Measurements from ENCODE around the gene GPX6.
"Not testable (repeated sequence)": the region's sequence is repeated elsewhere in the genome, so short reads cannot be mapped to it uniquely, and the experiment has no call there.

Gene GPX6

DNA sequence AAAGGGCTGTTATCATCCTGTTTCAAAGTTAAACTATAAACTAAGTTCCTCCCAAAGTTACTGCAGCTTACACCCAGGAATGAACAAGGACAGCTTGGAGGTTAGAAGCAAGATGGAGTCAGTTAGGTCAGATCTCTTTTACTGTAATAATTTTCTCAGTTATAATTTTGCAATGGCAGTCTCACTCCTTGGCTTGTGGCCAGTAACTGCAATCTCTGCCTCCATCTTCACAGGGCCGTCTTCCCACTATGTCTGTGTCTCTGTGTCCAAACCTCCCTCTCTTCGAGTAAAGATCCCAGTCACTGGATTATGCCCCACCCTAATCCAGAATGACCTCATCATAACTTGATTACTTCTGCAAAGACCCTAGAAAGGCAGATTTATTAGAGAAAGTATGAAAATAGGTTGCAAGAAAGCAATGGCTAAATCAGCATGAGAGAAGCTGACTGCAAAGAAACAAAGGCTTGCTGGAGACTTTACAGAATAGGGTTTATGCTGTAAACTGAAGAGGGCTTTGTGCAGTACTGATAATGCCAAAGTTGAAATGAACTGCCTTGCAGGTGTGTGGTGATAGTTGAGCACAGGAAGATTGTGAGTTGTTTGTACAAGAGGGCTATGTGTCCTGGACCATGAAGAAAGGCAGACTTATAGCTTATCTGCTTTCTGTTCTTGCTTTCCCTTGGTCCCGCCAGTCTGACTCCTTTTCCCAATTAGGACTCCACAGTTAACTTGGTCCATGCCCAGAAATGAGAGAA, 28.4 kb downstream of the GPX6 start:
- Histone ChIP-seq H3K4me1 (ENCODE audit: insufficient read depth, low read length) (no peaks in the 10 kb centered on the region), H3K4me3 (ENCODE audit: low read length) (no peak overlapping the region), H3K27me3 (ENCODE audit: insufficient read depth, low read length) (peaks cover 7% of the 10 kb centered on the region), H3K9me3 (ENCODE audit: low read length) (no peaks in the 10 kb centered on the region), H3K36me3 (ENCODE audit: insufficient read depth, low read length) (no peaks in the 10 kb centered on the region), H2AFZ (ENCODE audit: low read depth, low read length) (no peak overlapping the region)

DNA sequence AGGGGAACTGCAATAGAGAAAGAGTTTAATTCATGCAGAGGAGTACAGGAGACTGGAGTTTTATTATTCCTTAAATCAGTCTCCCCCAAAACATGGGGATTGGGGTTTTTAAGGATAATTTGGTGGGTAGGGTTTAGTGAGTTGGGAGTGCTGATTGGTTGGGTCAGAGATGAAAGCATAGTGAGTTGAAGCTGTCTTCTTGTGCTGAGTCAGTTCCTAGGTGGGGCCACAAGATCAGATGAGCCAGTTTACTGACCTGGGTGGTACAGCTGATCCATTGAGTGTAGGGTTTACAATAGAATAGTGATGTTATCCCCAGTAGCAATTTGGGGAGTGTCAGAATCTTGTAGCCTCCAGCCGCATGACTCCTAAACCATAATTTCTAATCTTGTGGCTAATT, 29.1 kb downstream of the GPX6 start:
- no peaks in the 10 kb centered on the region for H3K4me1 ChIP-seq (ENCODE audit: insufficient read depth, low read length)
- no peak overlapping the region for H3K4me3 ChIP-seq (ENCODE audit: low read length)
- H3K36me3 ChIP-seq (ENCODE audit: insufficient read depth, low read length), result no peaks in the 10 kb centered on the region
- H2AFZ ChIP-seq (ENCODE audit: low read depth, low read length), result no peak overlapping the region
- peaks cover 9% of the 10 kb centered on the region for H3K27me3 ChIP-seq (ENCODE audit: insufficient read depth, low read length)
- H3K9me3 ChIP-seq (ENCODE audit: low read length), result no peaks in the 10 kb centered on the region

DNA sequence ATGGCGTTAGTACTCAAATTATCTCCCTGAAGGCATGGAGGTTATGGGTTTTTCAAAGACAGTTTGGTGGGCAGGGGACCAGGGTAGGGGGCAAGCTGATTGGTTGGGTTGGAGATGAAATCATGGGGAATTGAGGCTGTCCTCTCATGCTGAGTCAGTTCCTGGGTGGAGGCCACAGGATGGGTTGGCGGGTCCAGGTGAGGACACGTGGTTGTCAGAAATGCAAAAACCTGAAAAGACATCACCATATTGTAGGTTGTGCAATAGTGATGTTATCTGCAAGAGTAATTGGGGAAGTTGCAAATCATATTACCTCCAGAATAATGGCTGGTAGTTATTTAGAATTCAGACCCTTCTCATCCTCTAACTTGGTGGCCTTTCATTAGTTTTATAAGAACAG, 30.1 kb downstream of the GPX6 start:
- Histone ChIP-seq H2AFZ (ENCODE audit: low read depth, low read length) (no peak overlapping the region), H3K27me3 (ENCODE audit: insufficient read depth, low read length) (peaks cover 13% of the 10 kb centered on the region), H3K4me3 (ENCODE audit: low read length) (no peak overlapping the region), H3K36me3 (ENCODE audit: insufficient read depth, low read length) (no peaks in the 10 kb centered on the region), H3K9me3 (ENCODE audit: low read length) (no peaks in the 10 kb centered on the region), H3K4me1 (ENCODE audit: insufficient read depth, low read length) (no peaks in the 10 kb centered on the region)

DNA sequence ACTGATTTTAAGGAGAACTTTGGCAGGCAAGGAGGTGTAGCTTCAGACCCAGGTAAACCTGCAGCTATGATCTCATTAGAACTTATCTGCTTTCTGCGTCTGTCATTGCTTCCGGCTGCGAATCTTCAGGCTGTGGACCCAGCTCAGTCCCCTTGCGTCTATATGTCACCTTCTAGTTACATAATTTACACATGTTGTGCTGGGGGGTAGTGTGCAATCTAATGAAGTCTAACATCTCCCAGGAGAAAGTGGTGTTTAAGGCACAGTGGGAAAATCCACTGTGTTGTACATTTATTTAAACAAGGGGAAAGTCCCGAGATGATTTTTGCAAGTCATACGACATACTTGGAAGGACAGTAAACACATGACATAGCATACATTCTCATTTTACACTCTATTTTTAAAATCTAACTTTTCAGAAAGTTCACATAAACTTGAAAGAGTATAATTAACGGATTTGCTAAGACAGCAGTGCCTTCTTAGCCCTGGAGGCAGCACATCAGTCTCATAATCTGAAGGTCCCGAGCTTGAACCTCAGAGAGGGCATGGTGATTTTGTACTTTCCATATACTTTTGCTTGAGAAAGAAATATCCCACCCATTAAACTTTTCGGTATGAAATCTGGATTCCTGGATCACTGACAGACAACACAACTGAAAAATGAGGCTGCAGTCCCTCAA, 35.2 kb downstream of the GPX6 start:
- no peaks in the 10 kb centered on the region for H3K36me3 ChIP-seq (ENCODE audit: insufficient read depth, low read length)
- no peaks in the 10 kb centered on the region for H3K9me3 ChIP-seq (ENCODE audit: low read length)
- peaks cover 20% of the 10 kb centered on the region for H3K27me3 ChIP-seq (ENCODE audit: insufficient read depth, low read length)
- no peaks in the 10 kb centered on the region for H3K4me1 ChIP-seq (ENCODE audit: insufficient read depth, low read length)
- H3K4me3 ChIP-seq (ENCODE audit: low read length), result no peak overlapping the region
- H2AFZ ChIP-seq (ENCODE audit: low read depth, low read length), result no peak overlapping the region

DNA sequence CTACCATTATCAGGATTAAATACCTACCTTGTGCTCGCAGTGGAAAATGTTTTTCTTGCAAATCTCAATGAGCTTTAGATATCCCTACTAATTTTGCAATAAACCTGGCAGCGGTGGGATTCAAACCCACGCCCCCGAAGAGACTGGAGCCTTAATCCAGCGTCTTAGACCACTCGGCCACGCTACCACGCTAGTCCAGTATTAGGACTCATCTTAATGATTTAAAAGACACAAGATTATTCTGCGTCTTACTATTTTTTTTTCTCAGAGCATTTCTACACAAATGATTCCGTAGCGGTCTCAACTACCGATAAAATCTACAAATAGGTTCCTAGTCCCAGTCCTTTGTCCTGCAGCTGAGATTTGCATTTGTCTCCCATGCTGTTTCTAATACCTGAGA, 37.1 kb downstream of the GPX6 start:
- H3K4me3 ChIP-seq (ENCODE audit: low read length), result no peak overlapping the region
- H2AFZ ChIP-seq (ENCODE audit: low read depth, low read length), result no peak overlapping the region
- no peaks in the 10 kb centered on the region for H3K4me1 ChIP-seq (ENCODE audit: insufficient read depth, low read length)
- H3K9me3 ChIP-seq (ENCODE audit: low read length), result no peaks in the 10 kb centered on the region
- no peaks in the 10 kb centered on the region for H3K36me3 ChIP-seq (ENCODE audit: insufficient read depth, low read length)
- peaks cover 20% of the 10 kb centered on the region for H3K27me3 ChIP-seq (ENCODE audit: insufficient read depth, low read length)

DNA sequence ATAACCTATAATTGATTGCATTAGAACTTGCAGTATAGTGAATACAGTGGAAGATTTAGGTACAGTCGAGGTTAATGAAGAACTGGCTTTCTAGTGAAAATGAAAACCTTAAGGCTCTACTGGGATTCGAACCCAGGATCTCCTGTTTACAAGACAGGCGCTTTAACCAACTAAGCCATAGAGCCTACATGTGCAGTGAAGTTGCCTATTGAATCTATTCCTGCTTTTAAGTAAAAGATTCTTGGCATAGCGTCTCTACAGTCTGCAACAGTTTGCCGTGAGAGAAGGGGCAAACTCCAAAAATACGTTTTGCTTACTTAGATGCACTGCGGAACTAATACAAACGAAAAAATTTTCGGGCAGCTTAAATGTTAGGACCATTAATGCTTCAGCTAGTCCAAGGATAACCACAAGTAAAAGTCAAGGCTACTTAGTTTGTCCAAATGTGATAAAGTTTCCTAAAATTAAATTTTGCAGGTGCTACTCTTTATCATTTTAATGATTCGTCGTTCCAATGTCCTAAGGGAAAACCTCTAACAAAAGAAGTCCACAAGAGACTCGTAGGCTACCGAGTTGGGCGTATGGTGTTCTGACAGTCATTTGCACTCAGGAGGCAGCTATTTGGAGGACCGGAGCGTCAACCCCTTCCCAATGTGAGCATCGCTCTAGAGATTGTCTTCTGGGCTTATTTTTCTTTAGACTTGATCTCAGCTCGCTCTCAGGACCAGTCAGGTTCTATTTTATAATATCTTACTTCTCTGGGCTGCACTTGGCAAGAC, 41.0 kb downstream of the GPX6 start:
- Histone ChIP-seq H3K27me3 (ENCODE audit: insufficient read depth, low read length) (peaks cover 4% of the 10 kb centered on the region), H3K4me1 (ENCODE audit: insufficient read depth, low read length) (no peaks in the 10 kb centered on the region), H3K9me3 (ENCODE audit: low read length) (no peaks in the 10 kb centered on the region), H3K36me3 (ENCODE audit: insufficient read depth, low read length) (no peaks in the 10 kb centered on the region), H2AFZ (ENCODE audit: low read depth, low read length) (no peak overlapping the region), H3K4me3 (ENCODE audit: low read length) (peak overlapping the region; percentile 56)

DNA sequence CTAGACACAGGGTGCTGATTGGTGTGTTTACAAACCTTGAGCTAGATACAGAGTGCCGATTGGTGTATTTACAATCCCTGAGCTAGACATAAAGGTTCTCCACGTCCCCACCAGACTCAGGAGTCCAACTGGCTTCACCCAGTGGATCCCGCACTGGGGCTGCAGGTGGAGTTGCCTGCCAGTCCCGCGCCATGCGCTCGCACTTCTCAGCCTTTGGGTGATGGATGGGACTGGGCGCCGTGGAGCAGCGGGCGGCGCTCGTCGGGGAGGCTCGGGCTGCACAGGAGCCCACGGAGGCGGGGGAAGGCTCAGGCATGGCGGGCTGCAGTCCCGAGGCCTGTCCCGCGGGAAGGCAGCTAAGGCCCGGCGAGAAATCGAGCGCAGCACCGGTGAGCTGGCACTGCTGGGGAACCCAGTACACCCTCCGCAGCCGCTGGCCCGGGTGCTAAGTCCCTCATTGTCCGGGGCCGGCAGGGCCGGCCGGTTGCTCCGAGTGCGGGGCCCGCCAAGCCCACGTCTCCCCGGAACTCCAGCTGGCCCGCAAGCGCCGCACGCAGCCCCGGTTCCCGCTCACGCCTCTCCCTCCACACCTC, 46.3 kb downstream of the GPX6 start:
- H3K9me3 ChIP-seq (ENCODE audit: low read length); H2AFZ ChIP-seq (ENCODE audit: low read depth, low read length); H3K4me1 ChIP-seq (ENCODE audit: insufficient read depth, low read length); H3K4me3 ChIP-seq (ENCODE audit: low read length); H3K36me3 ChIP-seq (ENCODE audit: insufficient read depth, low read length); H3K27me3 ChIP-seq (ENCODE audit: insufficient read depth, low read length): not testable (repeated sequence)

DNA sequence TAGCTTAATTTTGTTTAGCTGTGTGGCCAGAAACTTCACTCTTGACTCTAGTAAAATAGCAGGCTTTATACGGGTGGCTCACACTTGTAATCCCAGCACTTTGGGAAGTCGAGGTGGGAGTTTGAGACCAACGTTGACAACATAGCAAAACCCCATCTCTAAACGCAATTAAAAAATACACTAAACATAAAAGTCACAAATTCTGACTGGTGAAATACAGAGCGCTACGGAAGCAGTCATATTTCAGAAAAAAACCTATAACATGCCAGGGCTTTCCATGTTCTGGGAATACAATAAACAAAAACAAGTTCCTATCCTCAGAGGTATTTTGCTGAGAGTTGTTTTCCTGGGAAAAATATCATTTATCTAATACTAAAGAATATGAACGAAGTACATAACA, 47.5 kb downstream of the GPX6 start:
- H3K4me3 ChIP-seq (ENCODE audit: low read length), result no peak overlapping the region
- H2AFZ ChIP-seq (ENCODE audit: low read depth, low read length), result no peak overlapping the region
- no peaks in the 10 kb centered on the region for H3K9me3 ChIP-seq (ENCODE audit: low read length)
- H3K27me3 ChIP-seq (ENCODE audit: insufficient read depth, low read length), result no peaks in the 10 kb centered on the region
- no peaks in the 10 kb centered on the region for H3K4me1 ChIP-seq (ENCODE audit: insufficient read depth, low read length)
- no peaks in the 10 kb centered on the region for H3K36me3 ChIP-seq (ENCODE audit: insufficient read depth, low read length)

DNA sequence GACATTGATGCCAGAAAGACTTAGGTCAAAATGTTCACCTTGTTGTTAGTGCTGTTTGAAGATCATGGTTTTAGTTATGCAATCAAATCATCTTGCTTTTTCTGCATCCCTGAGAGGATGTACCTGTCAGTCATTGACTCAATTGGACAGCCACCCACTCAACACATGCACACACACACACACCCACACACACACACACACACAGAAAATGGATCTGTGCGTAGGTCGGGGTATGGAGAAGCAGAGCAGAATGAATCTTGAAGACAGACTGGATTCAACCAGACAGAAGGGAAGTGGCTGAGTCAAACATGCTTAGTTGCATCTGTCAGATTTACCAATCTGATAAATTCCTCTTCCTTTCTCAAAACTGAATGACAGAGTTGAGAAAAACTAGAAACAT, 53.2 kb downstream of the GPX6 start:
- H2AFZ ChIP-seq (ENCODE audit: low read depth, low read length), result no peak overlapping the region
- no peaks in the 10 kb centered on the region for H3K9me3 ChIP-seq (ENCODE audit: low read length)
- H3K36me3 ChIP-seq (ENCODE audit: insufficient read depth, low read length), result no peaks in the 10 kb centered on the region
- H3K4me1 ChIP-seq (ENCODE audit: insufficient read depth, low read length), result no peaks in the 10 kb centered on the region
- H3K4me3 ChIP-seq (ENCODE audit: low read length), result no peak overlapping the region
- no peaks in the 10 kb centered on the region for H3K27me3 ChIP-seq (ENCODE audit: insufficient read depth, low read length)

DNA sequence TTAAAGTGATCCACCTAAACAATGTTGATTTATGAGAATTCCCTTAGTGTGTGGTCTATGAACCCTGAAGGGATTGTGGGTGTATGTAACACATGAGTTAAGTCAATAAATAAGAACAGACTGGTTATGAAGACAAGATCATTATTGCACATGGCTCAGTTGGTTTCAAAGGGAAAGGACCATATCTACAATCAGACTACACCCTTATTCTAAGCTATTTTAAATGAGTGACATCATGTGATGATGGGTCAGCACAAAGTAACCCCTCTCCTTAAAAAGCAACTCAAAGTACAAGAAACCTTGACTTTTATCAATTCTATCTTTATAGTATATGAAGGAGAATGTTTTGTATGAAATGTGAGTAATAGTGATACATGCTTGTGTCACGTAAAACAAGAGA, 57.0 kb downstream of the GPX6 start:
- Histone ChIP-seq H3K9me3 (ENCODE audit: low read length) (no peaks in the 10 kb centered on the region), H3K4me1 (ENCODE audit: insufficient read depth, low read length) (no peaks in the 10 kb centered on the region), H2AFZ (ENCODE audit: low read depth, low read length) (no peak overlapping the region), H3K36me3 (ENCODE audit: insufficient read depth, low read length) (no peaks in the 10 kb centered on the region), H3K4me3 (ENCODE audit: low read length) (no peak overlapping the region), H3K27me3 (ENCODE audit: insufficient read depth, low read length) (no peaks in the 10 kb centered on the region)

Measured in neuron (in vitro differentiated cells).